H1 (cell line): ENCODE measurements around the gene MT1X. TPM values are rescaled to one million over a fixed set of nuclear protein-coding genes. Genes with fewer than 3 reads are reported as not detected.
A peak's percentile ranks its signal among the peaks of the same experiment; 100 is the strongest.

ENCODE experiments used
- CTCF ChIA-PET: fragments of 300-600 bp; sonication (Branson Sonifier 250); formaldehyde crosslinking; loops from one replicate; lab custom pipeline; 2021; ENCODE audit not compliant: partially characterized antibody; lab: Charles Lee
- POLR2A ChIA-PET: fragments of 300-600 bp; sonication (Branson Sonifier 250); formaldehyde crosslinking; loops from one replicate; lab custom pipeline; 2021; ENCODE audit warnings: inconsistent platforms; ENCODE audit not compliant: partially characterized antibody; lab: Charles Lee
- DNase-seq, 2 experiments: peaks; one replicate each; pipeline versions ENCODE4 v3.0.0 to v3.0.0-alpha.2; 2010 to 2022; ENCODE audit warnings: low spot score in 2 of 2, low read depth in 1 of 2, mixed read lengths in 1 of 2
- FAIRE-seq: peaks from 2 replicates; lab custom pipeline; 2011; peaks lifted over from hg19 to GRCh38; lab: Jason Lieb, UNC
- H2AFZ ChIP-seq: 2 replicates; pipeline ENCODE4 v1.8.1; 2012; ENCODE audit warnings: low read length, inconsistent platforms
- H2AK5ac ChIP-seq: 2 replicates; pipeline ENCODE4 v1.6.1; 2013; ENCODE audit warnings: low read depth, low read length
- H2BK120ac ChIP-seq: replicated peaks from 2 replicates; pipeline ENCODE3; 2013; ENCODE audit warnings: low read depth, low read length, inconsistent platforms
- H2BK12ac ChIP-seq: 2 replicates; pipeline ENCODE4 v1.6.1; 2013; ENCODE audit warnings: low read depth, low read length
- H2BK15ac ChIP-seq: 2 replicates; pipeline ENCODE4 v1.6.1; 2013; ENCODE audit warnings: low read length
- H2BK20ac ChIP-seq: 2 replicates; pipeline ENCODE4 v1.6.1; 2013; ENCODE audit warnings: low read length
- H2BK5ac ChIP-seq: 2 replicates; pipeline ENCODE4 v1.6.1; 2013; ENCODE audit warnings: low read depth, low read length
- H3K14ac ChIP-seq: 2 replicates; pipeline ENCODE4 v1.6.1; 2013; ENCODE audit warnings: inconsistent platforms; ENCODE audit not compliant: insufficient read length
- H3K18ac ChIP-seq: 2 replicates; pipeline ENCODE4 v1.6.1; 2013; ENCODE audit warnings: low read length; ENCODE audit errors: extremely low read depth
- H3K23ac ChIP-seq: 2 replicates; pipeline ENCODE4 v1.6.1; 2013; ENCODE audit warnings: inconsistent platforms; ENCODE audit not compliant: insufficient read length
- H3K23me2 ChIP-seq: 2 replicates; pipeline ENCODE4 v1.6.1; 2013; ENCODE audit warnings: low read depth, low read length
- H3K27ac ChIP-seq: 2 replicates; pipeline ENCODE4 v1.6.1; 2011; ENCODE audit warnings: low read depth, low read length, inconsistent platforms
- H3K27me3 ChIP-seq, 4 experiments: replicated peaks in 1 of 4; 1 replicate in 1 of 4; 2 replicates in 3 of 4; pipeline versions ENCODE4 v1.6.1 to v1.8.1; 2011 to 2013; ENCODE audit warnings: low read length in 3 of 4, mild to moderate bottlenecking in 3 of 4, inconsistent platforms in 2 of 4, mixed read lengths in 2 of 4, moderate library complexity in 1 of 4; ENCODE audit not compliant: control insufficient read depth in 3 of 4, insufficient read depth in 3 of 4; ENCODE audit errors: extremely low read depth in 1 of 4
- H3K36me3 ChIP-seq, 4 experiments: 2 replicates each; pipeline versions ENCODE4 v1.6.1 to v1.8.1; 2011 to 2013; ENCODE audit warnings: mild to moderate bottlenecking in 4 of 4, low read length in 3 of 4, moderate library complexity in 2 of 4, control low read depth in 1 of 4, inconsistent platforms in 1 of 4; ENCODE audit not compliant: insufficient read depth in 4 of 4, control insufficient read depth in 2 of 4
- H3K4ac ChIP-seq: replicated peaks from 2 replicates; pipeline ENCODE3; 2013; ENCODE audit warnings: low read length, low read depth, mixed read lengths, inconsistent platforms; ENCODE audit not compliant: insufficient read length
- H3K4me1 ChIP-seq, 4 experiments: replicated peaks in 1 of 4; 1 replicate in 1 of 4; 2 replicates in 3 of 4; pipeline versions ENCODE4 v1.6.1 to v1.8.1; 2011 to 2013; ENCODE audit warnings: low read length in 3 of 4, inconsistent platforms in 2 of 4, mixed read lengths in 1 of 4; ENCODE audit not compliant: insufficient read depth in 4 of 4, control insufficient read depth in 3 of 4
- H3K4me2 ChIP-seq, 2 experiments: 2 replicates each; pipeline versions ENCODE4 v1.6.1 to v1.8.1; 2011 to 2013; ENCODE audit warnings: low read depth in 2 of 2, low read length in 2 of 2, control low read depth in 1 of 2, inconsistent platforms in 1 of 2, mild to moderate bottlenecking in 1 of 2; ENCODE audit not compliant: insufficient read depth in 1 of 2
- H3K4me3 ChIP-seq, 4 experiments: fragments of 200-600, 300-600 bp in 1 of 4; sonication (generic), shearing (Covaris generic), sonication (Bioruptor Twin) in 1 of 4; 2 replicates each; pipeline versions ENCODE4 v1.5.1 to v1.8.1; 2011 to 2016; ENCODE audit warnings: low read length in 4 of 4, low read depth in 3 of 4, control low read depth in 2 of 4, inconsistent platforms in 2 of 4, mild to moderate bottlenecking in 2 of 4, mixed read lengths in 1 of 4, moderate library complexity in 1 of 4; ENCODE audit not compliant: insufficient read depth in 2 of 4; ENCODE audit errors: extremely low read depth in 1 of 4
- H3K56ac ChIP-seq: replicated peaks from 2 replicates; pipeline ENCODE3; 2013; ENCODE audit warnings: low read depth, mild to moderate bottlenecking, mixed read lengths, low read length, inconsistent platforms; ENCODE audit not compliant: insufficient read length
- H3K79me1 ChIP-seq: 2 replicates; pipeline ENCODE4 v1.6.1; 2013; ENCODE audit warnings: low read depth, low read length, control low read depth
- H3K79me2 ChIP-seq, 2 experiments: 2 replicates each; pipeline versions ENCODE4 v1.6.1 to v1.8.1; 2012 to 2013; ENCODE audit warnings: low read length in 2 of 2, mild to moderate bottlenecking in 2 of 2, inconsistent platforms in 1 of 2; ENCODE audit not compliant: insufficient read depth in 2 of 2, control insufficient read depth in 1 of 2
- H3K9ac ChIP-seq, 4 experiments: replicated peaks in 1 of 4; 1 replicate in 1 of 4; 2 replicates in 3 of 4; pipeline versions ENCODE4 v1.6.1 to v1.8.1; 2011 to 2013; ENCODE audit warnings: low read depth in 3 of 4, low read length in 3 of 4, control low read depth in 2 of 4, mild to moderate bottlenecking in 2 of 4, moderate library complexity in 2 of 4, inconsistent platforms in 1 of 4; ENCODE audit errors: extremely low read depth in 1 of 4
- H3K9me3 ChIP-seq, 2 experiments: 2 replicates each; pipeline versions ENCODE4 v1.6.1 to v1.8.1; 2012 to 2013; ENCODE audit warnings: mild to moderate bottlenecking in 2 of 2, moderate library complexity in 2 of 2, control low read depth in 1 of 2, inconsistent platforms in 1 of 2, low read depth in 1 of 2, low read length in 1 of 2, mixed read lengths in 1 of 2; ENCODE audit not compliant: insufficient read depth in 2 of 2
- H4K20me1 ChIP-seq, 2 experiments: replicated peaks in 1 of 2; 2 replicates each; pipeline versions ENCODE3 to v1.8.1; 2011 to 2013; ENCODE audit warnings: inconsistent platforms in 2 of 2, low read length in 2 of 2, mild to moderate bottlenecking in 1 of 2; ENCODE audit not compliant: insufficient read depth in 2 of 2, control insufficient read depth in 1 of 2
- H4K5ac ChIP-seq: 2 replicates; pipeline ENCODE4 v1.6.1; 2013; ENCODE audit warnings: low read length, low read depth, mixed read lengths, inconsistent platforms; ENCODE audit not compliant: insufficient read length
- H4K8ac ChIP-seq: 2 replicates; pipeline ENCODE4 v1.8.0; 2013; ENCODE audit warnings: mild to moderate bottlenecking, moderate library complexity, low read length, inconsistent platforms; ENCODE audit not compliant: insufficient read depth; ENCODE audit errors: extremely low read depth
- H4K91ac ChIP-seq: replicated peaks from 2 replicates; pipeline ENCODE3; 2013; ENCODE audit warnings: low read length, mixed read lengths, inconsistent platforms; ENCODE audit not compliant: insufficient read length
- BACH1 ChIP-seq: IDR thresholded peaks from 2 replicates; pipeline ENCODE4 v1.6.1; 2012; ENCODE audit warnings: low read length, improper control_type of control experiment
- E2F6 ChIP-seq: IDR thresholded peaks from 2 replicates; pipeline ENCODE4 v1.6.1; 2012; ENCODE audit warnings: inconsistent platforms
- EP300 ChIP-seq, 2 experiments: IDR thresholded peaks; 1 replicate in 1 of 2; 2 replicates in 1 of 2; pipeline ENCODE4 v1.6.1; 2011 to 2012; ENCODE audit warnings: low read depth in 2 of 2, low read length in 2 of 2, mild to moderate bottlenecking in 2 of 2, borderline replicate concordance in 1 of 2, inconsistent platforms in 1 of 2, moderate library complexity in 1 of 2
- EZH2 ChIP-seq: fragments of 200-600 bp; sonication (generic); IDR thresholded peaks from 2 replicates; pipeline ENCODE4 v1.7.1; 2012; ENCODE audit warnings: low read depth, mild to moderate bottlenecking, moderate library complexity, low read length, inconsistent platforms; ENCODE audit not compliant: severe bottlenecking
- KDM4A ChIP-seq: IDR thresholded peaks from one replicate; pipeline ENCODE4 v1.7.1; 2012; ENCODE audit warnings: low read depth, mild to moderate bottlenecking, moderate library complexity, low read length, inconsistent platforms; ENCODE audit not compliant: severe bottlenecking
- MAX ChIP-seq: IDR thresholded peaks from 2 replicates; pipeline ENCODE4 v1.6.1; 2012; ENCODE audit warnings: inconsistent platforms
- RNF2 ChIP-seq: fragments of 200-900, 300-1000 bp; sonication (generic); IDR thresholded peaks from 2 replicates; pipeline ENCODE4 v1.7.1; 2016; ENCODE audit warnings: borderline replicate concordance, low read depth, mild to moderate bottlenecking, antibody characterized with exemption, low read length; ENCODE audit not compliant: poor library complexity, severe bottlenecking; ENCODE audit errors: missing control alignments
- SUZ12 ChIP-seq: fragments of 200-600 bp; sonication (generic); IDR thresholded peaks from 2 replicates; pipeline ENCODE4 v1.6.1; 2012; ENCODE audit warnings: mild to moderate bottlenecking, inconsistent platforms, low read length, moderate library complexity, mixed read lengths
- WGBS, 2 experiments: shearing (Covaris generic) in 1 of 2; methylation state at CpG; one replicate each; pipeline versions ENCODE4 v1.1.6 to v1.1.7; 2013 to 2015; ENCODE audit warnings: low lambda C conversion rate in 2 of 2, mixed read lengths in 2 of 2, inconsistent platforms in 1 of 2, low coverage in 1 of 2, missing lambda C conversion rate in 1 of 2; ENCODE audit not compliant: insufficient replicate concordance in 2 of 2, insufficient coverage in 1 of 2, insufficient read length in 1 of 2; ENCODE audit errors: extremely low coverage in 1 of 2, missing lambda C conversion rate in 1 of 2; 5-methylcytosine and 5-hydroxymethylcytosine counted together
- polyA plus RNA-seq, 7 experiments: library from polyadenylated mRNA; depleted of rRNA in 3 of 7; stranded (reverse) in 5 of 7; unstranded in 2 of 7; fragments of >200 nt in 5 of 7; fragments of 200-250 nt in 2 of 7; gene quantifications; 1 replicate in 5 of 7; 2 replicates in 1 of 7; 4 replicates in 1 of 7; pipeline versions ENCODE4 v1.2.1 to v1.2.3, GENCODE V29; 2011 to 2013; ENCODE audit warnings: missing spikeins in 2 of 7, mixed read lengths in 2 of 7
- total RNA-seq: library from RNA; stranded (reverse); fragmentation: NEBNext Ultra II Directional; extraction: Animal tissue kit (Norgen Biotek cat#: 25700); gene quantifications from 2 replicates; pipeline ENCODE4 v1.2.1, GENCODE V29; 2021

MT1X gene
- total and polyA plus RNA-seq, 2 of the 8 experiments (the other 6 are each of a cell fraction or from before 2014, with no cell fraction given) = 52.4 to 1,060 TPM

- WGBS, 2 experiments = 12% methylated on average over 30 of the region's 48 CpGs; no CpG with 5 or more reads in 1 of the 2 experiments
- Histone ChIP-seq H2BK12ac (no peak overlapping the region; the same call in 1 of the 2 replicates), H4K8ac (peak overlapping the region; percentile 15; the same call in 1 of the 2 replicates), H3K18ac (0 out of 2 replicates have a peak overlapping the region, but pooled peaks have one; percentile 25), H3K4me1 (peaks cover 0 to 13% (median 5%) of the 10 kb centered on the region in 4 experiments; a peak in 5 of 7 replicates), H2BK20ac (no peak overlapping the region; the same call in 1 of the 2 replicates), H2BK15ac (no peak overlapping the region), H2AK5ac (no peak overlapping the region), H4K91ac (no peak overlapping the region), H3K9me3 (no peaks in the 10 kb centered on the region), H2BK5ac (no peak overlapping the region), H3K4me2 (peak overlapping the region; percentile 61 to 93), H3K14ac (no peak overlapping the region), H3K23ac (no peak overlapping the region), H4K5ac (no peak overlapping the region), H3K79me2 (no peaks in the 10 kb centered on the region), H3K23me2 (peaks cover 10% of the 10 kb centered on the region; the same call in 1 of the 2 replicates), H4K20me1 (peaks cover 2 to 6% of the 10 kb centered on the region in 2 experiments), H3K79me1 (no peaks in the 10 kb centered on the region), H3K56ac (no peak overlapping the region), H3K27ac (no peak overlapping the region), H3K9ac (no peak overlapping the region), H3K4ac (no peak overlapping the region), H3K36me3 (no peaks in the 10 kb centered on the region), H2BK120ac (no peak overlapping the region), H3K27me3 (peaks cover 81 to 100% (median 97%) of the 10 kb centered on the region in 4 experiments), H3K4me3 (peak overlapping the region; percentile 6 to 61 (median 36)), H2AFZ (no peak overlapping the region)
- FAIRE-seq (no peak), DNase-seq (no peak)
- TF ChIP-seq SUZ12 (peak; percentile 51), KDM4A (peak; percentile 84), EP300 (IDR thresholded peaks at IDR 0.05; ENCODE audit: borderline replicate concordance in 1 of 2, low read depth in 2 of 2, low read length in 2 of 2) (no peak), MAX (peak; percentile 67), BACH1 (no peak), RNF2 (peak; percentile 35), EZH2 (peak; percentile 75), E2F6 (0 out of 2 replicates have a peak, but pooled peaks have one; percentile 11)
- POLR2A ChIA-PET = interaction anchor here (0.7 to 13.9 kb wide), 8 partner anchors 7 to 58 kb away, joined by 3 to 205 read pairs (median 4); partner anchors contain the start of genes MT1B, MT1E, MT1H and MT1X
- CTCF ChIA-PET = interaction anchor here (0.7 to 2.8 kb wide), 7 partner anchors 9 to 59 kb away, joined by 3 to 9 read pairs (median 4); partner anchors contain the start of gene MT2A
Observed at GRCh38 chr16:56662357-56663354, 19.6 kb upstream of the MT1X start.
